ENCODE measurements around the gene NDUFS1. TPM values are rescaled to one million over a fixed set of nuclear protein-coding genes. Genes with fewer than 3 reads are reported as not detected.

Gene NDUFS1
- polyA plus RNA-seq, 1 of the 3 experiments (the other 2 are of a cell fraction): 54.8 TPM

DNA sequence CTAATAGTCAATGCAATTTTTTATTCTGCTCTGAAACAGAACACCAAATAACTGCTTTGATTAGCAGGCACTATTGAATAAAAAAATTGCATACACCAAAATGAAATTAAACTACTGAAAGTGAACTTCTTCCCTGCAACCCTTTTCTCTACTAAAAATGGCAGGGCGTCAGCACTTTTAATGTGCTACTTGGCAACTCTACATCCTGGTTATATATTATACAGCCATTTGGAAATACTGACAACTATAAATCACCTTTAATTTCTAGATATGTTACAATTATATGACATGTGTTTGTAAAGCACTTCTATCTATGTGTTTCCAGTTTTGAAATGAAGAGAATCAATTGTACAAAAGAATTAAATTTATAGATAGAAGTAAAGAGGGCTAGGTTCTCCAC lies 9.9 kb downstream of the NDUFS1 start:
- peaks cover 17% of the 10 kb centered on the region for H4K20me1 ChIP-seq (ENCODE audit: insufficient read depth)
- no peak for TF ChIP-seq EP300 (IDR thresholded peaks at IDR 0.05; ENCODE audit: borderline replicate concordance in 1 of 2, low read depth in 1 of 2, low read length in 1 of 2)
- TF ChIP-seq RAD21 (IDR thresholded peaks at IDR 0.05; ENCODE audit: low read length): no peak
- TF ChIP-seq, protein P1, sequence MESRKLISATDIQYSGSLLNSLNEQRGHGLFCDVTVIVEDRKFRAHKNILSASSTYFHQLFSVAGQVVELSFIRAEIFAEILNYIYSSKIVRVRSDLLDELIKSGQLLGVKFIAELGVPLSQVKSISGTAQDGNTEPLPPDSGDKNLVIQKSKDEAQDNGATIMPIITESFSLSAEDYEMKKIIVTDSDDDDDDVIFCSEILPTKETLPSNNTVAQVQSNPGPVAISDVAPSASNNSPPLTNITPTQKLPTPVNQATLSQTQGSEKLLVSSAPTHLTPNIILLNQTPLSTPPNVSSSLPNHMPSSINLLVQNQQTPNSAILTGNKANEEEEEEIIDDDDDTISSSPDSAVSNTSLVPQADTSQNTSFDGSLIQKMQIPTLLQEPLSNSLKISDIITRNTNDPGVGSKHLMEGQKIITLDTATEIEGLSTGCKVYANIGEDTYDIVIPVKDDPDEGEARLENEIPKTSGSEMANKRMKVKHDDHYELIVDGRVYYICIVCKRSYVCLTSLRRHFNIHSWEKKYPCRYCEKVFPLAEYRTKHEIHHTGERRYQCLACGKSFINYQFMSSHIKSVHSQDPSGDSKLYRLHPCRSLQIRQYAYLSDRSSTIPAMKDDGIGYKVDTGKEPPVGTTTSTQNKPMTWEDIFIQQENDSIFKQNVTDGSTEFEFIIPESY (IDR thresholded peaks at IDR 0.05; ENCODE audit: borderline replicate concordance, low read depth): no peak
- TF ChIP-seq GATA2 (CRISPR knock-in tag; IDR thresholded peaks at IDR 0.05): no peak
- no peak for TF ChIP-seq TEAD4 (IDR thresholded peaks at IDR 0.05; ENCODE audit: borderline replicate concordance, insufficient read depth)
- no peaks in the 10 kb centered on the region for H3K9me3 ChIP-seq
- peaks cover 8% of the 10 kb centered on the region for H3F3A ChIP-seq (replicated peaks; ENCODE audit: insufficient read depth)
- peaks cover 50% of the 10 kb centered on the region for H3K79me2 ChIP-seq (ENCODE audit: insufficient read depth)
- H3K9ac ChIP-seq: no peak overlapping the region
- peaks cover 63 to 66% of the 10 kb centered on the region in 2 experiments for H3K36me3 ChIP-seq (replicated peaks in 1 of 2; ENCODE audit: control insufficient read depth in 1 of 2, insufficient read depth in 2 of 2, low read length in 1 of 2)
- CTCF ChIA-PET: no interaction called here
- H3K4me1 ChIP-seq (ENCODE audit: control insufficient read depth in 1 of 2, insufficient read depth in 2 of 2, low read depth in 1 of 2, low read length in 1 of 2): no peaks in the 10 kb centered on the region
- no peak overlapping the region for H3K27ac ChIP-seq (ENCODE audit: low read depth in 2 of 2, low read length in 1 of 2)
- H3K4me2 ChIP-seq: no peak overlapping the region
- H3K27me3 ChIP-seq (ENCODE audit: insufficient read depth): no peaks in the 10 kb centered on the region
- H2AFZ ChIP-seq (ENCODE audit: low read depth): no peak overlapping the region
- no peaks in the 10 kb centered on the region for H3K9me2 ChIP-seq
- no peak for DNase-seq
- 92% methylated on average over 1 of the region's 1 CpG for WGBS (ENCODE audit: low lambda C conversion rate)
- POLR2A ChIA-PET: no interaction called here
- H3K4me3 ChIP-seq (ENCODE audit: low read depth in 2 of 2, low read length in 1 of 2): no peak overlapping the region

GRCh38 chr2:206145665-206146064 lies 13.6 kb downstream of the NDUFS1 start:
- no peak overlapping the region for H3K4me3 ChIP-seq (ENCODE audit: low read depth in 2 of 2, low read length in 1 of 2)

GRCh38 chr2:206144383-206144782 lies 14.9 kb downstream of the NDUFS1 start:
- Histone ChIP-seq H3F3A (replicated peaks; ENCODE audit: insufficient read depth) (peaks cover 3% of the 10 kb centered on the region), H4K20me1 (ENCODE audit: insufficient read depth) (no peaks in the 10 kb centered on the region), H3K36me3 (replicated peaks in 1 of 2; ENCODE audit: control insufficient read depth in 1 of 2, insufficient read depth in 2 of 2, low read length in 1 of 2) (peaks cover 70 to 79% of the 10 kb centered on the region in 2 experiments), H3K4me1 (ENCODE audit: control insufficient read depth in 1 of 2, insufficient read depth in 2 of 2, low read depth in 1 of 2, low read length in 1 of 2) (no peaks in the 10 kb centered on the region), H3K9me2 (no peaks in the 10 kb centered on the region), H3K27me3 (ENCODE audit: insufficient read depth) (no peaks in the 10 kb centered on the region), H3K79me2 (ENCODE audit: insufficient read depth) (peaks cover 6% of the 10 kb centered on the region; the same call in 1 of the 2 replicates), H3K27ac (ENCODE audit: low read depth in 2 of 2, low read length in 1 of 2) (no peak overlapping the region), H3K4me2 (no peak overlapping the region), H3K9ac (no peak overlapping the region), H3K9me3 (no peaks in the 10 kb centered on the region), H3K4me3 (ENCODE audit: low read depth in 2 of 2, low read length in 1 of 2) (no peak overlapping the region), H2AFZ (ENCODE audit: low read depth) (no peak overlapping the region)
- POLR2A ChIA-PET: interaction anchor here (0.6 kb wide), 1 partner anchor 9 kb away, joined by 3 read pairs; no protein-coding TSS in a partner anchor
- WGBS (ENCODE audit: low lambda C conversion rate): 90% methylated on average over 2 of the region's 2 CpGs
- DNase-seq: no peak
- CTCF ChIA-PET: interaction anchor here (1.5 kb wide), 1 partner anchor 58 kb away, joined by 3 read pairs; the partner anchor contains the start of gene INO80D
- TF ChIP-seq GABPA (IDR thresholded peaks at IDR 0.05; ENCODE audit: low read depth) (no peak), PBX3 (IDR thresholded peaks at IDR 0.05) (no peak), TCF12 (IDR thresholded peaks at IDR 0.05) (no peak), SMC3 (IDR thresholded peaks at IDR 0.05; ENCODE audit: low read depth, low read length) (no peak), CTCF (IDR thresholded peaks at IDR 0.05) (no peak), RXRA (IDR thresholded peaks at IDR 0.05; ENCODE audit: borderline replicate concordance, low read depth) (no peak), EP300 (IDR thresholded peaks at IDR 0.05; ENCODE audit: borderline replicate concordance in 1 of 2, low read depth in 1 of 2, low read length in 1 of 2) (no peak), FOSL2 (IDR thresholded peaks at IDR 0.05; ENCODE audit: borderline replicate concordance, low read depth) (no peak), USF2 (IDR thresholded peaks at IDR 0.05; ENCODE audit: borderline replicate concordance, low read depth, low read length) (no peak), JUND (IDR thresholded peaks at IDR 0.05) (no peak)

More at GRCh38 chr2:206145665-206146064, 13.6 kb downstream of the NDUFS1 start:
- H3F3A ChIP-seq (replicated peaks; ENCODE audit: insufficient read depth): peaks cover 3% of the 10 kb centered on the region
- H3K4me1 ChIP-seq (ENCODE audit: control insufficient read depth in 1 of 2, insufficient read depth in 2 of 2, low read depth in 1 of 2, low read length in 1 of 2): no peaks in the 10 kb centered on the region
- 80% methylated on average over 5 of the region's 5 CpGs for WGBS (ENCODE audit: low lambda C conversion rate)
- no peak overlapping the region for H3K4me2 ChIP-seq
- CTCF ChIA-PET: interaction anchor here (1.5 kb wide), 1 partner anchor 59 kb away, joined by 3 read pairs; the partner anchor contains the start of gene INO80D
- no peak overlapping the region for H3K9ac ChIP-seq
- no peak overlapping the region for H3K27ac ChIP-seq (ENCODE audit: low read depth in 2 of 2, low read length in 1 of 2)
- H3K9me2 ChIP-seq: no peaks in the 10 kb centered on the region
- POLR2A ChIA-PET: no interaction called here
- no peak overlapping the region for H2AFZ ChIP-seq (ENCODE audit: low read depth)
- H3K79me2 ChIP-seq (ENCODE audit: insufficient read depth): peaks cover 13% of the 10 kb centered on the region
- H3K9me3 ChIP-seq: no peaks in the 10 kb centered on the region
- H4K20me1 ChIP-seq (ENCODE audit: insufficient read depth): no peaks in the 10 kb centered on the region
- no peak for TF ChIP-seq FOXM1 (IDR thresholded peaks at IDR 0.05; ENCODE audit: low read depth)
- no peak for TF ChIP-seq JUND (IDR thresholded peaks at IDR 0.05)
- no peak for TF ChIP-seq FOXJ3 (CRISPR knock-in tag; IDR thresholded peaks at IDR 0.05)
- no peak for TF ChIP-seq GATA2 (CRISPR knock-in tag; IDR thresholded peaks at IDR 0.05)
- TF ChIP-seq, protein P2, sequence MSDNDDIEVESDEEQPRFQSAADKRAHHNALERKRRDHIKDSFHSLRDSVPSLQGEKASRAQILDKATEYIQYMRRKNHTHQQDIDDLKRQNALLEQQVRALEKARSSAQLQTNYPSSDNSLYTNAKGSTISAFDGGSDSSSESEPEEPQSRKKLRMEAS (IDR thresholded peaks at IDR 0.05; ENCODE audit: low read depth): no peak
- no peak for TF ChIP-seq MXI1 (IDR thresholded peaks at IDR 0.05; ENCODE audit: low read depth, low read length)
- peaks cover 74 to 82% of the 10 kb centered on the region in 2 experiments for H3K36me3 ChIP-seq (replicated peaks in 1 of 2; ENCODE audit: control insufficient read depth in 1 of 2, insufficient read depth in 2 of 2, low read length in 1 of 2)
- no peak for DNase-seq
- H3K27me3 ChIP-seq (ENCODE audit: insufficient read depth): no peaks in the 10 kb centered on the region

All from SK-N-SH (cell line).